ENCODE data around the gene GDPD2.

Gene GDPD2

DNA sequence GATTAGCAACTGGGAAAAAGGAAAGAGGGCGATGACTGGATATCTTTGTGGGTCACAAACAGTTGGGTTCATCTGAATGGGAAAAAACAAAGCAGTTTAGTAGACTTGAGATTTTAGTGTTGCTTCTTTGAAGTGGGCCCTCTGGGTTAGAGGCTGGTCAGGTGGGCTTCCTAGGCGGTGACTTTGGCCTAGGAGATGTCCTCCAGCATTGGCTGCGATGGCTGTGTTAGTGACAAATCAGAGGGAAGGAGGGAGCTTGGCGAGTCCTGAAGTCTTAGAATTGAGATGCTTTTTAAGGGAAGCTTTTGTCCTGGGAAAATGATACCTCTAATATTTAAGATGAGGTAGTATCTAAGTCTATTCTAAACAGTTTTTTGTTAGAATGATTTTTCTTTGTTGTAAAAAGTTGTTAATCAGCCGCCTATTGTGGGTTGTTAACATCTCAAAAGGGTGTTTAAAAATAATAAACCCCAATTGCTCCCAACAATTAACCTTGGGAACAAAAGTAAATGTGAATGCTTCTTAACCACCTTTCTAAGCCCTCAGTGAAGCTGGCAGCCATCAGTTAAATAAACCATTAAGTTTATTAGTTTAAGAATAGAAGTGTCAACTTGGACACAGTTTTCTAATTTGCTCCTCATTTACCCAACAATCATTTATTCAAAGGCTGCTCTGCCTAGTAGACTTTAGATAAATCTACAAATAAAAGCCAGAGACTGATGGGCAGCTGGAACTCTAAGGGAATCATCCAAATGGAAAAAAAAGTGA lies 53.2 kb downstream of the GDPD2 start:
- no peak for DNase-seq (ENCODE audit: low read depth)

DNA sequence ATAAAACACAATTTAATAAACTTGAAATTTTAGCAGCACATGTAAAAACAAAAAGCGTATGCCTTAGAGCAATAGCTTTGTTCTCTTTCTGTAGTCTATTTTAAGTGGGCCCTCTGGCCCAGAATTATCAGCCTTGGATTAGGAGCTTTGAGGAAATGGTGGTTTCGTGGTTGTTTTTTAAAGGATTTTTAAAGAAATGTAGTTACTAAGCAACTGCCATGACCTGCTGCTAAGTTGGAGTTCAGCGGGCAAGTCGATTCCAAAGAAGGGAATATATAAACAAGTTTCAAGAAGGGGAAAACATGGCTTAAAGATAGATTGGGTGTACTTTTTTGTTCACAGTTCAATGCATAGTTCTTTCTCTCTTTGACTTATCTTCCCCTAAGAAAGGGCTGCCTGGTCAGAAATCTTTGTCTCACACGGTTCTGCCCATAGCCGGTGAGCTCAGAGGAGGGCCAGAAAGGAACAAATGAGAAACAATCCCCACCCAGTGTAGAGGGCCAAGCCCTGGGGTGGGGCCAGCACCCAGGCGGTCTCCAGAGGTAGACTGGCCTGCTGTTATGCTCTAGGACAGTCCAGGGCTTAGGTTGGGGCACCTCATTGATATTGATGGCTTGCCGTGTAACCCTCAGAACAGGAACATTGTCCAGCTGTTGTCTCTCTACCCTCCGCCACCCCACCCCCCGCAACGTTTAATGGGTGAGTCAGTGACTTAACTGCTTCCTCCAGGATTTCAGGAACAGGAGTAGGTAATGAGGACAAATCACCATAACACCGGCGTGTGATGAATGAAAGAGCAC lies 54.0 kb downstream of the GDPD2 start:
- DNase-seq (ENCODE audit: low read depth) = peak; percentile 9

DNA sequence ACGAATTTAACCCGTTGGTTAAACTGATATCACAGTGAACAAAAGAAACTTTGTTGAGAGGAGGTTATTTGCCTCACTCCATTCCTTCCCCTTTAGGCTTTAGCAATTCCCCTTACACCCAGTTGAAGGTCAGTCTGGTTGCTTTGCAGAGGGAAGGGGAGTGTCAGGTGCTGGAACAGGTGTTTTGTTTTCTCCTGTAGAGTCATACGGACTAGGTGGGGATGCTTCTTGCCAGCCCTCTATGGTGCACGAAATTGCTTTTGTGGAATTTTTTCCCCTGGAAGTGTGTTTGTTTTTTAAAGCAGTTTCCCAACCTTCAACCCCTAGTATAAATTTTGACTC lies 54.6 kb downstream of the GDPD2 start:
- no peak for DNase-seq (ENCODE audit: low read depth)

GRCh38 chrX:70478526-70479245 lies 55.6 kb downstream of the GDPD2 start:
- no peak for DNase-seq (ENCODE audit: low read depth)

- peak; percentile 19 for DNase-seq (ENCODE audit: low read depth)
Measured at GRCh38 chrX:70479247-70479921, 56.3 kb downstream of the GDPD2 start.

DNA sequence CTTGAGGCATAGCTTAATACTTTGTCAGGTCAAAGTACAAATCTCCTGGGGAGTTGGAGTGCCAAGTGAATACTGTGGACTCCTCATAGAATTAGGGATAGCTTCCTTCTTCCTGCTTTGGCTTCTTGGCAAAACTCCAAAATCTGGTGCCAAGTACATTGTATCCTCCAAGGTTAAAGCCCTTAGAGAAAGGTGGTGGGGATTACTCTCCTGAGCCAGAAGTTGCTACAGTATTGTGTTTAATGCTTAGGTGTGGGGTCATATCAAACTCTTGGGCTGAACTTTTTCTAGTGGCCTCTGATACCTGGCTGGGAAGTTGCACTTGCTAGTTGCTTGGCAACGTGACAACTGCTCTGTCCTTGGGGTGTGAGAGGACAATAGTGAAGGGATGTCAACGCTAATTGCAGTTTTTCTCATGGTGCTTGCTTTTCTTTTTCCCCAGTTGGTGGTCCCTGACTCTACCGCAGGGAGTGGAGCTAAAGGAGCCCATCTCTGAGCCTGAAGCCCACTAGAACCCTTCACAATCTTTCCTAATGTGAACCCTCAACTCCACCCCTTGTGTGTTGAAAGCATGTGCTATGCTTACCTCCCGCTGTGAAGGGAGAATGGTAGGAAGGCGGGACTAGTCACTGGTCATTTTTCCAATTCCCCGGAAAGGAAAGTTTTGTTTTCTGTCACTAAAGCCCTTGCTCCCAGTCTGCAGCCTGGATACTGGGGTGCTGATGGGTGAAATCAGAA lies 57.0 kb downstream of the GDPD2 start:
- DNase-seq (ENCODE audit: low read depth) = no peak

- DNase-seq (ENCODE audit: low read depth) = no peak
Measured at GRCh38 chrX:70480660-70481018, 57.5 kb downstream of the GDPD2 start.

- DNase-seq (ENCODE audit: low read depth) = no peak
Measured at GRCh38 chrX:70481471-70482270, 58.6 kb downstream of the GDPD2 start.

GRCh38 chrX:70482300-70482699 lies 59.2 kb downstream of the GDPD2 start:
- no peak for DNase-seq (ENCODE audit: low read depth)
